GM04504 (cell line): ENCODE measurements around the gene ENG.
"Not testable (repeated sequence)": the region's sequence is repeated elsewhere in the genome, so short reads cannot be mapped to it uniquely, and the experiment has no call there.

Experiments used
- DNase-seq: peaks from one replicate; pipeline ENCODE4 v3.0.0-alpha.2; 2012; ENCODE audit warnings: low read depth

The ENG gene

DNA sequence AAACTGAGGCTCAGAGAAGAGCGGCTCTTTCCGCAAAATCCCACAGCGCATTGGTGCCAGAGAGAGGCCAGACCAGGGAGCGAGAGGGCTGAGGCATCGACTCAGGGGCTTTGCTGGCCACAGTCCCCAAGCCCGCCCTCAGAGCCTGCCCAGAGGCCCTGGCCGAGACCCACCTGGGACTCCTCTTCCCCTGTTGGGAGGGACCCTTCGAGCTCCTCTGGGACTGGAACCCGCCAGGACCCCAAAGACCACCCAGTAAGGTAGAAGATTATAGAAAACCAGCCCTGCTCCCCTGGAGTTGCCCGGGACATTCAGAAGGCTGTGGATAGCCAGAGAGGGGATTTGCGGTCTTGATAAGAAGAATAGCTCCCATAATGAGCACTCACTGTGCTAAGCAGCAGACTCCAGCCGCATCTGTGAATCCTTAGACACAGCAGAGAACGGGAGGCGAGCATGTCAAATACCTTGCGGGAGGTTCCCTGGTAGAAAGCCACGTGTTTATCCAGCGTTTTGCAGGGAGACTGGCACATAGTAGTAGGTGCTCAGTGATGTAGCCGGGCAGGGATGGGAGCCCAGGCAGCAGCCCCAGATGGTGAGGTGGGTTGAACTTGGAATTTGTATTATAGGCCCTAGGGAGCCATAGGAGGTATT lies 23.7 kb upstream of the ENG start:
- no peak for DNase-seq

DNA sequence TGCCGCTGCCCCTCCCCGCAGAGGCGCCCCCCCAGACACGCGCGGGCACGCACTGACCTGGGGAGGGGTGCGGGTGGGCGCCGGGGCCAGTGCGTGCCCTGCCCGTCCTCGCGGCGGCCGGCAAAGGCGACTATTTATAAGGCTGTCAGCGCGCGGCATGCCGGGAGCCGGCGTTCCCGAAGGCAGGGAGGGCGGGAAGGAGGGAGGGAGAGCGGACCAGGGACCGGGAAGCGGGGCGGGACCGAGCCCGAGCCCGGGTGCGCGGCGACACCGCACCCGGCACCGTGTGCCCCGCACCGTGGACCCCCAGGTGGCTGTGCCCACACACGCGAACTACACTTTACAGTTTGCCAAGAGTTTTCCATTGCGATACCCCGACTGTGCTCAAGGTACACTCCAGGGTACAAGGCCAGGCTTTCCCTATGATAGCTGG lies 23.1 kb upstream of the ENG start, which contains the start of gene AK1:
AK1 (minus strand) TSS at position 110 of the 433 bp plus-strand sequence. CDS start 3,058 bp downstream, outside the sequence.
- no peak for DNase-seq

DNA sequence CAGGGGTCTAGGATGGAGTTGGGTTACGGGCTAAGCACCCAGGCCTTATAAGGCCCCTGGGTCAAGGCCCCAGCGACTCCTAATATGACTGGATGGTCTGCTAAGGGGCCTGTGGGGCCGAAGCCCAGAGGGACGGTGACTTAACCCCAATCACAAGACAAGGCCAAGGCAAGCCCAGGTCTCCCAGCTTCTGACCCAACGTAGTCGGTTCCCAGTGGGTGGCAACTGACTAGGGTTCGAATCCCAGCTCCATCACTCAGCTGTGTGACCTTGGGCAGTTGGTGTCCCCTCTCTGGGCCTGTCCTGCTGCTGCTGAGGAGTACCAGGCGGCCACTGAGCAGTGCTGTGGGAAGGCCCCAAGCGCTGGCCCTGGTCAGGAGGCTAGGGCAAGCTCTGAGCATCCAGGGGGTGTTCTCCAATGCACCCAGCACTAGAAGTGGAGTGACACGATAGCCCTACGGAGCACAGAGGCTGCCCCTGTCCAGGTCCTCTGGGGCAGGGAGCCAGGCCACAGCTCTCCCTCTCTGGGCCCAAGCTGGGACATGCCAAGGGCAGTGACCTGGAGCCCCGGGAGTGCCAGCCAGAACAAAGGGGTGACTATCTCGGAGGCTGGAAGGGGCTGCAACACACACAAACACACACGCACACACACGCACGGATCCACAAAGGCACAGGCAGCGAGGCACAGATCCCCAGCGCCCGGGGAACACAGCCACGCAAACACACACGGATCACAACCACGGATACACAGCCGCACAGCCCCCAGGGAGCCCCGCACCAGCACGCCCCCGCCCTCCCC lies 22.5 kb upstream of the ENG start:
- no peak for DNase-seq

DNA sequence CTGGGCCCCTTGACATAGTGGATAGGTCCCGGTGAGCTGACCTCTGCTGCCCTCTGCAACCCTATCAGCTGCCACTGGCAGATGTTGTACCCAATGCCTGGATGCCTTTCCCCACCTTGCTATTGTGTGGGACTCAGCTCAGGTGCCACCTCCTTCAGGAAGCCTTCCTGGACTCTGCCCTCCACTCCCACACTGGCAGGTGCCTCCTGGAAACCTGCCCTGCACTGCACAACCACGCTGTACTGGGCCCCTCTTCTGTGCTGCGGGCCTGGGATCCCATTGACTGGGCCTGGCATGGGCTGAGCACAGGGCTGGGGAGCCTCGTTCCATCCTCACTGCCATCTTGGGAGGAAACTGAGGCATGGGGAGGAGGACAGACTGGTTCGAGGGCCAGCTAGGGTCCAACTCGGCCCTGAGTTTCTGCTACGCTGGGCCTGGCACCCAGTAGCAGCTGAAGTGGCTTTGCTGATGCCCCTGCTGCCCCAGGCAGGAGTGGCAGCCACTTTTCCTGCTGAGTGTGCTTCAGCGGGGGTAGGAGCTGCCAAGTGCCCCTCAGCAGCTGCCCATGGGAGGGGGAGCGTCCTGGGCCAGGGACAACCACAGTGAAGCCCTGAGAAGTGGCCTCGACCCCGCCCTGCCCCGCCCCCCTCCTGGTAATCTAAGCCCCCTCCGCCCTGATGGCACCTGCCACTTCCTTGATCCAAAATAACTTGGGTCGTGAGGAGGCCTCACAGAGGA lies 21.7 kb upstream of the ENG start:
- DNase-seq: no peak

DNA sequence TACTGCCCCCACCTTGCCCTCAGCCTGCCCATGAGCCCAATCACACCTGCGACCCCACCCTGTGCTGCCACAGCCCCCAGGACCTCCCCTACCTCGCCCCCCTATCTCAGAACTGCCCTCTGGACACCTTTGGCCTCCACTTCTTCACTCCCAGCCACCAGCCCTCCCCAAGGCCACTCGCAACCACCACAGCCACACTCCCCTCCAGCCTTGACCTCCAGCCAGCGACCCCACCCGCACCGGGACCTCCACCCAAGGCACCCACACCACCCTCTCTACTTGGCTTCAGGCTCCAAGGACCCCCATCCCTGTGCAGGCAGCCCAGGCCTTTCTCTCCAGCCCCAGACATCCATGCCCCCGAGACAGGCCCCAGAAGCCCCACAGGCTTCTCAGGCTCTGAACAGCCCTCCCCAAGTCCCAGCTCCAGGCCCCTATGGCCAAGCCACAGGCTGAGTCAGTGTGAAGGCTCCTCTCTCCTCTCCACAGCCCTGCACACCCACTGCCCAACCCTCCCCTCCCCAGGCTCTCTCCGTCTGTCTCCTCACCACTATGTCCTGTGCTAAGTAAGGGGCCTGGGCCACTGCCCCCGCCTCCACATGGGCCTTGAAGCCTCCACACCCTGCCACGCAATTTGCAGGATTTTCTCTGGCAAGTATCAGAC lies 21.0 kb upstream of the ENG start:
- no peak for DNase-seq

DNA sequence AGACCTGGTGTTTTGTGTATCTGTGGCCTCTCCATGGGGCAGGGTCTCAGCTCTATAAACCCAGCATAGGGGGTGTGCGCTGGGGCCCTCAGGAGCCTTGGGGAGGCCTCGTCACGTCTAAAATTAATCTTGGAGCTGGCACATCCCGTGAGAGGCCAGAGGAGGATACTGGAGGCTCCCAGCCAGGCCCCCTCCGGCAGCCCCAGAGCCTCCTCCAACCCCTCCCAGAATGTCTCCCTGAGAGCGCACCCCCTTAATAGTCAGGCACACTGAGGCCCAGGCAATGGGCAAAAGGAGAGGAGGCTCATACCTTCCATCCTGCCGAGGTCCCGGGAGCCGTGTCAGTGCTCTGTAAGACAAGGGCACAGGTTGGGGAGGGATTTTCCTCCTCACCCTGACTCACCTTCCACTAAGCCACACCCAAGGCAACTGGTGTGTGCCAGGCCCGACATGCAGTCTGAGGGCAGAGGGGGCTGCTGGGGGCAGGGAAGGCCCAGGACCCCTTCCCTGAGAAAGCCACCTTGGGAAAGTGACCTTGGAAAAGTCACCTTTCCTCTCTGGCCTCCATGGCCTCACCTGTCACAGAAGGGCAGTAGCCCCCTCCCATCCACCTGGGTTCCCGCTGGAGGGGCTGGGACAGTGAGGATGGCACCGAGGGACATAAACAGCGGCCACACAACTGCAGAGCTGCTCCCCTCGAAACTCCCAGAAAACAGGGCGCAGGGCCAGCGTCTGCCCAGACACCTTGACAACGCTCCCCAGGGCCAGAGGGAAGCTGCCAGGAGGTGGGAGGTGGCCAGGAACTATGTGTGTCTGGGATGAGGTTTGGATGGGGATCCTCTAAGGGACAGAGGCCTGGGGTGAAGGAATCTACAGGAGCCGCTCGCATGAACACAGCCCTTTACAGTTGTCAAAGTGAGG lies 20.1 kb upstream of the ENG start:
- DNase-seq: no peak

DNA sequence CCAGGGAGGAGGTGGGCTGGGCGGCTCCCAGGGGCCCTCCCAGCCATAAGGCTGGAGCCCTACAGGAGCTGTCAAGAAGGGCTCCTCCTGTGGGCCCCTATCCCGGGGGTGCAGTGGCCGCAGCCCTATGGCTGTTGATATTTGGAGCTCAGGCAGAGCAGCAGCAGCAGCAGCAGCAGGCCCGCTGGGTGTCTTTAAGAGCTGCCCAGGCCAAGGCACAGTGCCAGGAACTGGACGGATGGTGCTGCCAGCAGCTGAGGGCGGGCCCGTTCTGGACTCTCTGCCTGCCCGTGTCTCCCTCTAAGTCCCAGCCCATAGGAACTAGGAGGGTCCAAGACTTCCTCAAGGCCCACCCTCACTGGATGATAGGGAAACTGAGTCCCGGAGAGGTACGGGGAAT lies 19.4 kb upstream of the ENG start:
- DNase-seq: no peak

DNA sequence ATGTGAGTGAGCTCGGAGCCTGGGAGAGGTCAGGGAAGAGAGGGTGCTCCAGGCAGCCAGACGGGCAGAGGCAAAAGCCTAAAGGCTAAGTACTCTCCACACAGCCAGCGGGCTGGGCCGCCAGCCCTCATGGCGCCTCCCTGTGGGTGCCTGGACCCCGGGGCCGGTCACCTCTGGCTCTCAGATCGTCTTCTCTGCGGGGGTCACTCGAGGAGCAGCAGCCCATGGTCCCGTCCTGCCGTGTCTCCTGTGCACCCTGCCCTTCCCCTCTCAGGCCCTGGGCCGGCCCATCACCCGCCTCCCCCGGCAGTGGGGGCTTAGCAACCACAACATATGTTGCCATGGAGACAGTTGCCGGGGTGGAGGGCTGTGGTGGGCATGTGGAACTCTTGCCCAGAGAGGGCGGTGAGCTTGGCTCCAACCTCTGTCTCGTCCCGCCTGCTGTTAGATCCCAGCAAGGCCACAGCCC lies 18.8 kb upstream of the ENG start:
- DNase-seq: no peak

DNA sequence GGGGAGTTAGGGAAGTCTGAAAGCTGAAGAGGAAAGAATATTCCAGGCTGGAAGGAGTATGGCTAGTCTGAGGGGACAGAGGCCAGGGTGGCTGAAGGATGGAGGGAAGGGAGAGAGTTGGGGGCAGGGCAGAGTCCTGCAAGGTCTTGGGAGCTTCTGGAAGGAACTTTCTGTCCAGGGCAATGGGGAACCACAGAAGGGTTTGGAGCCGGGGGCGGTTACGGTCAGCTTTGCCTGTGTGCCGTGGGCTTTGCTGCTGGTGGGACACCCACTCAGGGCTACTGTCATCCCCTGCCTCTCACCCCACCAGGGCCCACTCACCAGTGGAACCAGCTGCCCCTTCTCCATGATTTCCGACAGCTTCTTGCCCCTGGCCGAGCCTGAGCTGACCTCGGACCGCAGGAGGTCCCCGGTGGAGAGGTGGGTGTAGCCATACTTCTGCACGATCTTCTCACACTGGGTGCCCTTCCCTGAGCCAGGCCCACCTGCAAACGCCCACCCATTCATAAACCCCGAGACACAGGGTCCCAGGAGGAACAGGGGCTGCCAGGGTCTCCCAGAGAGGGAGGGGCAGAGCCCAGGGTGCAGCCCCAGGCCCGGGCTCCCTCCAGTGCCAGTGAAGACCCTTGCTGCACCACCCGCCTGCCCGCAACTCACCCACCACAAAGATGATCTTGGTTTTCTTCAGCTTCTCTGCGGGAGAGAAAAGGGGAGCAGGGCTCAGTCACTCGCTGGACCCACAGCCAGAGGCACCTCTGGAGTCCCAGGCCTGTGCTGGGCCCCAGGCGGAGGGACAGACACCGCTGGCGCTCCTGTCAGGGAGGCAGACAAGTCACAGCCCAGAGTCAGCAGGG lies 18.1 kb upstream of the ENG start:
- no peak for DNase-seq

DNA sequence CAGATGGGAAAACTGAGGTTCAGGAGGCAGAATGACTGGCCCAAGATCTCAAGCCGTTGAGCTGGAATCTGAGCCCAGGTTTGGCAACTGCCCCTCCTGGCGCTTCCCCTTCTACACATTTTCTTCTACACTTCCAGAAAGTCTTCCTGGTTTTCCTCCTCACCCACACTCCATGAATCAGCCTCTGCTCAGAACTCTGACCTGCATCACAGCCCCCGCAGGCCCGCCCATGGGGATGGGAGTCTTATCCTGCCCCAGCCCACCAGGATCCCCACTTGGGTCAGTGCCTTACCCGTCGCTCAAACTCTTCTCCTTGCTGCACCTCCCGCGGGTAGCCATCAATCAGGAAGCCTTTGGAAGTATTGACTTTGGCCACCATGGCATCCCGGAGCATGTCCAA lies 17.1 kb upstream of the ENG start:
- no peak for DNase-seq

DNA sequence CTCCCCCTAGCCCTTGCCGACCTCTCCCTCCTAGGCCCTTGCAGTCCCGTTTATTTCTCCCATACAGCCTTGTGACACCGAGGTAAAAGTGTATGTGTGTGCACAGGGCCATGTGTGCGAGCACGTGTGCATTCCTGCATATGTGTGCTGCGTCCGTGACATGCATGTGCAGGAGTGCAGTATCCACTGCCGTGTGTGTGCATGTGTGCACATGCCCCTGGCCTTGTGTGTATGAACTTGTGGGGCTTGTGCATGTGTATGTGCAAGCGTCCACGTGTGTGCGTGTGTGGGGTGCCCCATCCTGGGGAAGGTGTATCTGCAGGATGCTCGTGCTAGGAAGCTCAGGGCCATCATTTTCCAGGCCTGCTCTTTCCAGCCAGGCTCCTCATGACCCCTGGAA lies 16.4 kb upstream of the ENG start:
- no peak for DNase-seq

DNA sequence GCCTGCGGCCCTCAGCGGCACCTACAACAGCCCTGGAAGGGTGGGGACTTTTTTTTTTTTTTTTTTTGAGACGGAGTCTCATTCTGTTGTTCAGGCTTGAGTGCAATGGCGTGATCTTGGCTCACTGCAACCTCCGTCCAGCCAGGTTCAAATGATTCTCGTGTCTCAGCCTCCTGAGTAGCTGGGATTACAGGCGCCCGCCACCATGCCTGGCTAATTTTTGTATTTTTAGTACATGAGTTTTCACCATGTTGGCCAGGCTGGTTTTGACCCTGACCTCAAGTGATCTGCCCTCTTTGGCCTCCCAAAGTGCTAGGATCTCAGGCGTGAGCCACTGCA lies 15.7 kb upstream of the ENG start:
- not testable (repeated sequence) for DNase-seq

DNA sequence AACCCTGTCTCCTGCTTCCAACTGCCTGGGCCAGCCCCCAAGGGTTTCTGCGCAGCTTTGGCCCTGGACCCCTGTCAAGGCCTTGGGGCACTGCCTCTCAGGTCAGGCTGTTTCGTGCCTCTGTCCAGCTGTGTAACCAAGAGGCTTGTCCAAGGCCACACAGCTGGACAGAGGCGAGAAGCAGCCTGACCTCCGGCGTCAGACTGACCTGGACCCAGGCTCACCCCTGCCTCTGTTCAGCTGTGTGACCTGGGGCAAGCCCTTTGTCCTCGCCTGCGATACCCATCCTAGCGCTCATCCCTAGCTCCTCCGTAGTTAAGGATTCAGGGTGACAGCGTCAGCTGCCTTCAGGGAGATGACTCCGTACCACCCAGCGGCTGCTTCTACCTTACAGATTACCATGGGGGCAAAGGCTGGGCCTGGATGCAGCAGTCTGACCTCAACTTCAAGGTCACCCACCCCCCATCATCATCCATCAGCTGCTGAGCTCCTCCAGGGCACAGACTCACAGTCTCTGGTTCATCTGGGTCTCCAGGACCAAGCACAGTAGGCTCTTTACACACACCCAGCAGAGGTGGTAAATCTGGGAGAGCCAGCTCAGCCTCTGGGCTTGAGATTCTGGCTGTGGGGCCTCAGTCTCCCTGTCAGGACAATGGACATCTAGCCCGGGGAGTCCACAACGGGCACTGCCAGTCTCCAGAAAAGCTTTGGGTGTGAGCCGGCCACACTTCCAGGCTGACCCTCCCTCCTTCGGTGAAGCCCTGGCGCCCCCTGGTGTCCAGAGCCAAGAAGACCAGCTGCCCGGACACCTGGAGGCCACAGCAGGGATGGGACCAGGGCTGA lies 15.1 kb upstream of the ENG start:
- peak; percentile 58 for DNase-seq

DNA sequence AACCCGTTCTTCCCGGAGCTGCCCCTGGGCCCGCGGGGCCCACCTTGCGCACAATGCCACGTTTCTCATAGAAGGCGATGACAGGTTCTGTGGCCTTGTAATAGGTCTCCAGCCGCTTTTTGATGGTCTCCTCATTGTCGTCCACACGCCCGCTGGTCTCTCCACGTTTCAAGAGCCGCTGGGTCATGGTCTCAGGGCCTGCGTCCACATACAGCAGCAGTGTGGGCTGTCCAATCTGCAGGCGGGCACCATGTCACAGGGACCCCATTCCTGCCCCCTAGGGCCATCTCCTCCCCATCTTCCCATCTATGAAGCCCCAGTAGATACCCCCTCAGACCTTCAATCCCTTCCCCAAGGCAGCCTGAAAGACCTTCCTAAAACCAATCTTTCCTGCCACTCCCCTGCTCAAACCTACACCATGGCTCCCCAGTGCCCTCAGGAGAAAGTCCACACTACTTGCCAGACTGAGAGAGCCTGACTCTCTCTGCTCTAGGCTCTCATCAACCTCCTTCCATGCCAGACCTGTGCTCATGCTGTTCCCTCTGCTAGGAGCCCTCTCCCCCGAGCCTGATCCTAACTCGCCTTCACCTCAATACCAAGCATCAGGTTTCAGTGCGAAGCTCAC lies 13.9 kb upstream of the ENG start:
- no peak for DNase-seq

DNA sequence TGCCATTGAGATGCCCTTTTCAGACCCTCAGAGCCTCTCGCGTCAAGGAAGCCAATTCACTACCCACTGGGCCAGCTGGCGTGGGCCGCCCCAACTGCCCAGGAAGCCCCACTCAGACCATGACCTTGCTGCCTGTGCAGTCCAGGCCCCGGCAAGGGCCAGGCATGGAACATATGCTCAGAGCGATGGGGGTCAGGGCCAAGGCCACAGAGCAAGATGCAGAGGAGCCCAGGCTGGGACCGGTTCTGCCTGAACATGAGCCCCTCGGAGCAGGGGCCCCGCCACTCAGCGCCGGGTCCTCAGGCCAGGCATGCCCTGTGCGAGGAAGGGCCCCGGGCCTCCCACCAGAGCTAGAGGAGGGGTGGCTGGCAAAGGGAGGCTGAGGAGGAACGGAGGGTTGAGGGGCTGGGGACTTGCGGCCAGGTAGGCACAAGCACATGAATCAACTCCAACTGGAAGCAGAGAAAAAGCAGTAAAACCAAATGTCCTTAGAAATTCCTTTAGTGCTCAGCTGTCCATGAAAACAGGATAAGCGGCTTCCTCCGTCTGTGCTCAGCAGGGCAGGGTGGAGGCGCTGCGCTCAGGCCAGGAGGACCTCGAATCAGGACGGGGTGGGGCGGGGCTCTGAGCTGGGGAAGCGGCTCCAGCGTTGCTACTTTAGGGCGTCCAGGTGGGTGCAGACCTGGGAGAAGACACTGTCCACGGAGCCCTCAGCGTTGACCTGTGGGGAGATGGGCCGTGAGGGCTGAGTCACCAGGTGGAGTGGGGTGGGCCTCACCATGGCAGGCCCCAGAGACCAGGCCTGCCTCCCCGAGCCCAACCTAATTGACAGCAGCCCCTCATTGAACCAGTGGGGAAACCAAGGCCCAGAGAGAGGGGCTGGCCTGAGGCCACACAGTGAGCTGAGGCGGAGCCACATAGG lies 13.2 kb upstream of the ENG start:
- DNase-seq: no peak

DNA sequence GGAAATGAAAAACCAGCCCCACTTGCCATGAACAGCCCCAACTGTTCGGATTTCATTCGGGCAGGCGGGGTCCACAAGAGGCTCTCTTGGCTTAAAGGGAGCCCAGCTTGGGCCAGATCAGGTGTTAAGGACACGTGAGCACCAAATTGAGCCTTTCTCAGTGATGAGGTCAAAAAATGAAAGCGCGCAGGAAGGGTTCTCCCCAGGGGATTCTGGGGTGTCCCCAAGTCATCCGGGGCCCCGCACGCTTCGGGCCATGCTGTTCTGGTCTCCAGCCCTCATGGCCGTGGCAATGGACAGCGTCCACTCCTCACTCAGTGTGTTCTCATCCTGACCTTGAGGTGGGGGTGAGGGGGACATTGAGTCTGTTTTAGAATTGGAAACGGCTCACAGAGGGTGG lies 12.1 kb upstream of the ENG start:
- no peak for DNase-seq

DNA sequence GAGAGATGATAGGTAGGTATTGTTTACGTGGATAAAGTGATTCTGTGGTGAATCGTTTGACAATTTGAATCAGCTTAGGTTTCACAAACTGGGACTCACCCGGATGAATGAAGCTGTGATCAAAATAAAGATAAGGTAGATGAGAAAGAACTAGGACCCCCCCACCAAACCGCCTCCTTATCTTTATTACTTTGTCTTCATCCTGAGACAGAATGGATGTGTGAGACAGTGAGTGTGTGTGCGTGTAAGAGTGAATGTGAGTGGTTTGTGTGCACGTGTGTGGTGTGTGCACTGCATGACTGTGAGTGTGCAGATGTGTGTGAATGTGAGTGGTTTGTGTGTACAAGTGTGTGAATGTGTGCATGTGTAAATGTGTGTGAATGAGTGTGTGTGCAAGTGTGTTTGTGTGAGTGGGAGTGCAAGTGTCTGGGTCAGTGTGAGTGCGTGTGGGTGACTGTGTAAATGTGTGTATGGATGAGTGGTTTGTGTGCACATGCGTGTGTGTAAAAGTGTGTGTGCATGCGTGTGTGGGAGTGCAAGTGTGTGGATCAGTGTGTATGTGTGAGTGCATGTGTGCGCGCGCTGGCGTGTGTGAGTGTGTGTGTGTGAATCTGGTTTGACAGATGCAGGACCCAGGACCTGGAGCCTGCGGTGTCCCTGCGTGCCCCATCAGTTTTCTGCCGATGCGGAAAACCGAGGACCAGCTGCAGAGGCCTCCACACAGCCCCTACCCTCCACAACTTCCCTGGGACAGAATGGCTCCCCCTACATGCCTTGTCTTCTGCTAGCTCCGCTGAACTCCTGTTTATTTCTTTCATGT lies 11.4 kb upstream of the ENG start:
- DNase-seq: no peak
